ENCODE data around the gene SLC16A10.
"Not testable (repeated sequence)": the region's sequence is repeated elsewhere in the genome, so short reads cannot be mapped to it uniquely, and the experiment has no call there.

Gene SLC16A10

DNA sequence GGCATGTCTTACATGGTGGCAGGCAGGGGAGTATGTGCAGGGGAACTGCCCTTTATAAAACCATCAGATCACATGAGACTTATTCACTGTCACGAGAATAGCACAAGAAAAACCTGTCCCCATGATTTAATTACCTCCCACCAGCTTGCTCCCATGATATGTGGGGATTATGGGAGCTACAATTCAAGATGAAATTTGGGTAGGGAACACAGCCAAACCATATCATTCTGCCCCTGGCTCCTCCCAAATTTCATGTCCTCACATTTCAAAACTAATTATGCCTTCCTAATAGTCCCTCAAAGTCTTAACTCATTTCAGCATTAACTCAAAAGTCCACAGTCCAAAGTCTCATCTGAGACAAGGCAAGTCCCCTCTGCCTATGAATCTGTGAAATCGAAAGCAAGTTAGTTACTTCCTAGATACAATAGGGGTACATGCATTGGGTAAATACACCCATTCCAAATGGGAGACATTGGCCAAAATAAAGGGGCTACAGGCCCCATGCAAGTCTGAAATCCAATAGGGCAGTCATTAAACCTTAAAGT lies 102.4 kb downstream of the SLC16A10 start:
- DNase-seq: not testable (repeated sequence)

DNA sequence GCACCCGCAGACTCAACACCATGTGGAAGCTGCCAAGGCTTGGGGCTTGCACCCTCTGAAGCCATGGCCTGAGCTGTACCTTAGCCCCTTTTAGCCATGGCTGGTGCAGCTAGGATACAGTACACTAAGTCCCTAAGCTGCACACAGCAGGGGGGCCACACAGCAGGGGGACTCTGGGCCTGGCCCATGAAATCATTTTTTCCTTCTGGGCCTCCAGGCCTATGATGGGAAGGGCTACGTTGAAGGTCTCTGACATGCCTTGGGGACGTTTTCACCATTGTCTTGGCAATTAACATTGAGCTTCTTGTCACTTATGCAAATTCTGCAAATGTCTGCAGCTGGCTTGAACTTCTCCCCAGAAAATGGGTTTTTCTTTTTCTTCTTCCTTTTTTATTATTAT lies 103.3 kb downstream of the SLC16A10 start:
- DNase-seq: no peak

DNA sequence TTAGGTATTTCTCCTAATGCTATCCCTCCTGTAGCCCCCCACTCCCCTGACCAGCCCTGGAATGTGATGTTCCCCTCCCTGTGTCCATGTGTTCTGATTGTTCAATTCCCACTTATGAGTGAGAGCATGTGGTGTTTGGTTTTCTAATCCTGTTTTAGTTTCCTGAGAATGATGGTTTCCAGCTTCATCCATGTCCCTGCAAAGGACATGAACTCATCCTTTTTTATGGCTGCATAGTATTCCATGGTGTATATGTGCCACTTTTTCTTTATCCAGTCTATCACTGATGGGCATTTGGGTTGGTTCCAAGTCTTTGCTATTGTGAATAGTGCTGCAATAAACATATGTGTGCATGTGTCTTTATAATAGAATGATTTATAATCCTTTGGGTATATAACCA lies 103.8 kb downstream of the SLC16A10 start:
- DNase-seq: not testable (repeated sequence)

DNA sequence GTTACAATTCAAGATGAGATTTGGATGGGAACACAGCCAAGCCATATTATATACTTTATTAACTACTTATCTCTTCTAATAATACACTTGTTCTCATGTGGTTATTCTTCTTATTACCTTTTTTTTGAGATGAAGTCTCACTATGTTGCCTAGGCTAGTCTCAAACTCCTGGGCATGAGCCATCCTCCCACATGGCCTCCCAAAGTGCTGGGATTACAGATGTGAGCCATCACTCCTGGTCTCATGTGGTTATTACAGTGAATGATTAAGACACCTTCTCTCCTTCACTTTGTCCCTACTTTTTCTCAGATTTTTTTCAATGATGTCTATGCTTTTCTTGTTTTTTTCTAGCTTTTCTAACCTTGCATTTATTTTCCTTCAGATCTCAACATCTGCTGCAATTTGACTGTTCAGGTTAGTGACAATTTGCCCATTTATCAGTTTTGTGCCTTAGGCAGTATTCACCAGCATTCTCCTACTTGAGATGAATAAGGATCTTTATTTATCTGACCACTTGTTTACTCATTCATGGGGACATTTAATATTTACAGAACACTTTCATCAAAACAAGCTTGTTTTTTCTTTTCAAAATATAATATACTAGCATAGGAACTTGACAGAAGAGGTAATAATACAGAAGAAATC lies 105.7 kb downstream of the SLC16A10 start:
- DNase-seq: no peak

DNA sequence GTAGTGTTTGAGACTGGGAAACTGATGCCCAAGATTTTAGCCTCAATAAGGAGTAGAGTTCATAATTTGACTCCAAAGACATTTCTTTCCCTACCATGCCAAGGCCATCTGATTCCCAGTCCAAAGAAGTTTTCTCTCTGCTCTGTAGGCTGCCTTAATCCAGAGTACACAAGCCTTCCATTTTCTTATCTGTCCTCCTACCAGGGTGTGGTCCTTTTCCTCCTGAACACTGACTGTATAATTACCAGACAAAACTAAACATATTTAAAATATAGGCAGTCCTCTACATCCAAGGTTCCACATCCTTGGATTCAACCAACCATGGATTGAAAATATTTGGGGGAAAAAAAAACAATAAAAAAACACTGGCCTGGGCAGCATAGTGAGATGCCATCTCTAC lies 108.4 kb downstream of the SLC16A10 start:
- DNase-seq: no peak

DNA sequence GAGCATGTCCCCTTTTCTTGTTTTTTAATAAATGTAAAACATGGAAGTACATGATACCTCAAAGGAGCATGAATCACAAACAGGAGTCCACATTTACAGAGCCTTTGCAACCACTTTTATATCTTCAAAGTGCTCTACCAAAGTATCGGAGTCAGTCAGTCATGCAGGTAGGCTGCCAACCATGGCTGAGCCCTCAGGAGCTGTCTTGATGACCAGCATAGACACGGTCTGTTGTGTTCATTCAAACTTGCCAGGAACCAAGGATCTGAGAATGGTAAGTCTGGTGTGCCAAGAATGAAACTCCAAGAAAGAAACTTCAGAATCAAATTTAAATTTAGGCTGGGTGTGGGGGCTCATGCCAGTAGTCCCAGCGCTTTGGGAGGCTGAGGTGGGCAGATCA lies 111.5 kb downstream of the SLC16A10 start:
- no peak for DNase-seq

DNA sequence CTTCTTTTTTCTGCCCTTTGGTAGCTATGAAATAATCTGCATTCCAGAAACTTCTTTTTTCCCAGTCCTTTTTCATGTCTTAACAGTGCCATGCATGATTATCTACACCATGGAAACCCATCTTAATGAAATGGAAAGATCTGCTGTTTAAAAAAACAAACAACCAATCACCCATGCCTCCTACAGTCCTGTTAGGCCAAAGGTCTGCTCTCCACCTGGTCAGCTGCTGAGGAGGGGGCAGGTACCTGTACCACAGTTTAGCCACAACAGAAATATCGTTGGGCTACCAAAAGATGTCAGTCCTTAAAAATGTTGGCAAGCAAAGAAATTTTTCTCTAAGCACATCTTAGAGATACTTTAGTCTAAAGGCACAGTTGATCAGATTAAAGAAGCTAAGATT lies 112.6 kb downstream of the SLC16A10 start:
- no peak for DNase-seq

DNA sequence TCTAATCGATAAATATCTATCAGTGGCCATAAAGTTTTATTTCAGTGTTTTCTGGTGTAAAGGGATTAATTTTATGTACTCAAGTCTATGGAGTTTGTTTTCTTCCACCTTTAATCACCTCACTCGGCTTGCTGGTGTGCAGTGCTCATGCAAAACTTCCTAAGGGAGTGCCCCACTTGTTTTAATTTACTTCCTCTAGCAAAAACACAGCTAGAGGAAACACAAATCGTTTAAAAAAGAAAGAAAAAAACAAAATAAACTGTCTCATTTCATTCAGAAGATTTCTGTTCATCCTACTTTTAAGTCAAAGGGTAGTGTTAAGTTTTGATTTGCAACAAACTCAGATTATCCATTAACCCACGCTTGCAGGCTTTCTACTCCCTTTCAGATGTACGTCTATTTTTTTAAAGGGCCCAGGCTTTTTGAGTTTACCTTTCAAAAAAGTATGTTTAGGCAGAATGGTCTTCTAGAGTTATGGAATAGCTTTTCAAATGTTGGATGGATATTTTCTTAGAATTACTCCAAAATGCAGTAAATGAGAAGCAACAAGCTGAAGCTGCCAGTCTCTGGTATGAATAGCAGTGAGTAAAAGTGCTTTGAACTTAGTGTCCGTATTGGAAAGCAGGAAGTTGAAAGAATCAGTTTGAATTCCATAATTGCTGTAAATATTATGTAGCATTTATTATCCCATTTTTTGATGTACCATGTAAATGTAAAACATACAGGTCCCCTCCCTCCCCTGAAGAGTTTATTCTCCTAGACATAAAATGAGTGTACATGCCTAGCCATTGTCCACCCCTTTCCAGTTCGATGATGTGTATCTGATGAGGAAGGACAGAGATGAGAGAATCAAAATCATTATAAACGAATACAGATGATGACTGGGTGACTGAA lies 113.3 kb downstream of the SLC16A10 start:
- no peak for DNase-seq

DNA sequence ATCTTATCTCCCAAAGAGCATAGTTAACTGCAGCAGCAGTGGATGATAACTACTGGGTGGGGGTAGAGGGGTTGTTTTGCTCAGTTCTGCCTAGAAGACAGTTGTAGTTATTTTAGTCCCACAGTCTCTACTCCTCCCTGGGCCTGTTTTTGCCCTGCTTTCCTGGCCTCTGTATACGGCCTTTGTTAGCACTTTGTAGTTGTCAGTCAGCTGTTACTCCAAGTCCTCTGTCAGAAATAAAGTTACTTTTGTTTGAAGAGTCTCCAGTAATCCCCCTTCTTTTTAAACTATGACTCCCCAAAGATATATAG lies 113.9 kb downstream of the SLC16A10 start:
- no peak for DNase-seq

DNA sequence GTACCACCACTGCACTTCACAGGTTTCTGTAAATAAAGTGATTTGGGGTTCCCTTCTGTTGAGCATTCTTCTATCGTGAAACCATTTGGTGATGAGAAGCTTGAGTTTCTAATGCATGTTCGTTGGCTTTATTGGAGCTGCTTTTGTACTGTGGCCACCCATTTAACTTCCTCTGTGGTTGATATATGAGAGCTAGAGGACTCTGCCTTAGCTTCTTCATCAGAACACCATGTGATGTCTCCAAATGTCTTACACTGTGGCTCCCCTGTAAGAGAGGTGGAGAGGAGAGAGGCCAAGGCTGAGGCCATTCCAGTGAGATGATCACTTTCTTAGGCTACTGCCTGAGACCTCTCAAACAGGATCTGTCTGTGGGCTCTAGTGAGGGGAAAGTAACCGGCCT lies 114.5 kb downstream of the SLC16A10 start:
- no peak for DNase-seq

DNA sequence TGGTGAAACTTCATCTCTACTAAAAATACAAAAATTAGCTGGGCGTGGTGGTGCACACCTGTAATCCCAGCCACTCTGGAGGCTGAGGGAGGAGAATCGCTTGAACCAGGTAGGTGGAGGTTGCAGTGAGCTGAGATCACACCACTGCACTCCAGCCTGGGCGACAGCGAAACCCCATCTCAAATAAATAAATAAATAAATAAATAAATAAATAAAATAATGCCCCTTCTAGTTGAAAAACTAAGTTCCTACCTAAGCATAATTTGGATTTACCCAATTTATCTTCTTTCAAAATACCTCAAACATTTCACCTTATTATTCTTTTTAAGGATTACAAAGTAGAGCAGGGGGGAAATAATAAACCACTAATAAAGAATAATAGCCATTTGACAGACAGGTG lies 116.2 kb downstream of the SLC16A10 start:
- not testable (repeated sequence) for DNase-seq

DNA sequence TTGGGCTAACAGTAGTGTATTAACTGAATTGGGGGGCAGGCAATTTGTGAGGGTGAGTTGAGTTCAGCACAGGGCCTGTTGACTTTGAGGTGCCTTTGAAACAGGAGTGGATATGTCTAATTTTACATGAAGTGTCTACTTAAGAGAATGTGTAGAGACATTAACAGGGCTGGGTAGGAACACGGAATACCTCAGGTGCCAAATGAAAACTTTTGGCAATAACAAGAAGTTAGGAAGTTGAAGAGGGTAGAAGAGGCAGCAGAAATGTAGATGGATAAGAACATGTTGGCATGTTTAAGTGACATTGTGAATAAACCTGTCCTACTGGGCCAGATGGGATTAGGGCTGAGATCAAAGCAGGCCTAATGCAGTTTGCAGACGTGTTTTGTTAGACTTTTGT lies 117.0 kb downstream of the SLC16A10 start:
- no peak for DNase-seq

DNA sequence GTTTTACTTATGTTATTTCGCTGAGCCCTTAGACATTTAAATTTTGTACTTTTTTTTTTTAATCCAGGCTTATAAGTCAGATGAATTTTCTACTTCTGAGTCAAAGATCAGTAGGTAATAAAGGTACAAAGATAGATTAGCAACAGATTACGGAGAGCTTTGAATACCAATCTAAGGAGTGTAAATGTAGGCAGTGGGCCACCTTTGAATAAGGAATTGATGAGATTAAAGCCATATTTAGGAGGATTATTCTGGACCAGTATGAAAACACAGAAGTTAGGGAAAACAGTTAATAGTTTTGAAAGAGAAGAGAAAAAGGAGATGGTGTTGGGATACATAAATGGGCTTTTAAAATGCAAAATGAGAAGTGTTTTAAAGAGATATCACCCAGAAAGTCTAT lies 117.6 kb downstream of the SLC16A10 start:
- DNase-seq: no peak

DNA sequence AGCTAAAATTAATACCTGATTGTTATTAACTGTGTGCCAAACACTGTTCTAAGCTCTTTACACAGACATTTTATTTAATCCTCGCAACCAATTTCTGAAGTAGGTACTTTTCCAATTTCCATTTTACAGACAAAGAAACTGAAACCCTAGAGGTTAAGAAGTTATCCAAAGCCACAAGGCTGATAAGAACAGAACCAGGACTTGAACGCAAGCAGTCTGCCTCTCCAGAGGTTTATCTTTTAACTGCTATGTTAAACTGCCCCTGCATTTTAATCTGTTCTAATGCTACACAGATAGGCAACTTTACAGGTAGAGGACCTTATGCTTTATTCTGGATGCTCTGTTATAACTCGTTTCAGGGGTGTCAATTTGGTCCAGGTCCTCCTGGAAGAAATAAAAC lies 118.2 kb downstream of the SLC16A10 start:
- no peak for DNase-seq

DNA sequence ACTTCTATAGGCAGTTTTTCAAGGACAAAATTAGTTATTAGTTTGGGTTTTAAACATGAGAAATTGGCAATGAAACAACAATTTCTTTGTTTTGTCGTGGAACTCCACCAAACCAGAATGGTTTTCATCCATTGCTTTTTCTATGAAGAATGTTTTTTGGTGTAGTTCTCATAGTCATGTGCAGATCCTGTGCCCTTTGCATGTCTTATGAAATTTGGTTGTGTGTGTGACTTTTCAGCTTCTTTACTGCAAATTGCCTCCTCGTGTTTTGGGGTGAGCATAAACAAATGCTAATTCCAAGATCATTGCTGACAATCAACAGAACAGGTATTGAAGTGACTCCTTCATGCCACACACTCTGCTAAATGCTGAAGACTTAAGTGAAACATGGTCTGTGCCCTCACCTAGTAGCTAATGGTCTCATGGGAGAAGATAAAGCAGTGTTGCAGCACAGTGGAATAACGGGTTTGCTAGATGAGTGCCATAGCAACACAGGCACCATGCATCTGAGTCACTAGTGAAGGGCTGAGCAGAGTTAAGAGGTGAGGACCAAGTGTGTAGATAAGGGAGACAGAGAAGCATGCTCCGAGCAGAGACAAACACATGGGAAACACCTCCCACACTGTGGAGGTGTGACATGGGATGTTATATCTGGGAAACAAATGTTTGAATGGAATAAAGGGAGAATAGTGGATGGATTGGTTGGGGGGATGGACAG lies 120.0 kb downstream of the SLC16A10 start:
- no peak for DNase-seq

DNA sequence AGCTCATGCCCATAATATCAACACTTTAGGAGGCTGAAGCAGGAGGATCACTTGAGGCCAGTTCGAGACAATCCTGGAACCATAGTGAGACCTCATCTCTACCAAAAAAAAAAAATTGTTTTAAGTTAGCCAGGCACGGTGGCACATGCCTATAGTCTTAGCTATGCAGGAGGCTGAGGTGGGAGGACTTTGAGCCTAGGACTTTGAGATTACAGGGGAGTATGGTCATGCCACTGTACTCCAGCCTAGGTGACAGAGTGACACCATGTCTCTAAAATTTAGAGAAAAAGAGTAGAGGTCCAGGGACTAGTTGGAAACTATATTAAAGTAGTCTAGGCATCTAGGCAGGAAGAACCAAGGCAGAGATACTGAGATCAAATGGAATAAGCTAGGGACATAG lies 121.6 kb downstream of the SLC16A10 start:
- no peak for DNase-seq

DNA sequence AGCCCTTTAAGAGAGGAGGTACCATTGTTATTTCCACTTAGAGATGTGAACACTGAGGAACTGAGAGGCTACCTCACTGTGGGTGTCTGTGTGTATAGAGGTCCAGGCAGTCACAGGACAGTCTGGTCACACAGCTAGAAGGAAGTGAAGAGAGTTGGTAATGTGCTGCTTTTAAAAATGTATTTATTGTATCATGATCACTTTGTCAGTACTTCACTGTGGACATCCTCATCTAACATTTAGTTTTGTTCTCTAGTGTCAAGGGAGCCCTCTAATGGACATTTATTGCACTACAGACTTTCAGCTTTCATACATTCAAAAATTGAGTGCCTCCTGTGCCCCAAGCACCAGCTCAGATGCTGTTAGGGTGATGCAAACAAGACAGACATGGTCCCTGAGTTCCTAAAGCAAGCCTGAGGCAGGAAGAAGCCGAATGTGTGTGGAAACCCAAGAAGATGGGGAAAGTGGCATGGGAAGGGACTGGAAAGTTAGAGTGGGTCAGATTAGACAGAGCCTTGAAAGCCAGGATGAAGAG lies 123.0 kb downstream of the SLC16A10 start:
- DNase-seq: peak; percentile 57

DNA sequence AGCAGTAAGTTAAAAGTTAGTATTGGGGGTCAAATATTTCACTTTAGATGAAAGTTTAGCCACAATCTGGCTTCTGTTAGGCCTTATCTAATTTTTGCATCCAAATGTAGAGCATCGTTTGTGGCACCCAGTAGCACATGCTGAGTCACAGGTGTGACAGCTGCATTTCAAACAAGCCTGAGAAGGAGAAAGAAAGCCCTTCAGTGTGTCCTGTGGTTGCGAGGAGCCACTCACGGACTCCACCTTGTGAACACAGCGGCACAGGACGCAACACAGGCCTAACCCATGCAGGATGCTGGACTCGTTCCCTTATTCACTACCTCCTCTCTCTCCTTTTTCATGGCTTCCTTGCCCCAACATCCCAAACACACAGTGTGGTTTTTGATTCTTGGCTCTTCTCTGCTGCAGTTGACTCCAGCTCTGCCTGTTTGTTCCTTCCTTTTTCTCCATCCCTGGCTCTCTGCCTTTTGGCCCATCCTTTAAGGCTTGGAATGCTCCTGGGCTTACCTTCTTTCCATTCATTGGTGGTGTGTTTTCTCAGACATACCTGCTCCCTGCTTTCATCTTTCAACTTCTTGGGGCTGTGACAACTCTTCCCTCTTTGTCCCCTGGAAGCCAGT lies 124.2 kb downstream of the SLC16A10 start:
- no peak for DNase-seq

DNA sequence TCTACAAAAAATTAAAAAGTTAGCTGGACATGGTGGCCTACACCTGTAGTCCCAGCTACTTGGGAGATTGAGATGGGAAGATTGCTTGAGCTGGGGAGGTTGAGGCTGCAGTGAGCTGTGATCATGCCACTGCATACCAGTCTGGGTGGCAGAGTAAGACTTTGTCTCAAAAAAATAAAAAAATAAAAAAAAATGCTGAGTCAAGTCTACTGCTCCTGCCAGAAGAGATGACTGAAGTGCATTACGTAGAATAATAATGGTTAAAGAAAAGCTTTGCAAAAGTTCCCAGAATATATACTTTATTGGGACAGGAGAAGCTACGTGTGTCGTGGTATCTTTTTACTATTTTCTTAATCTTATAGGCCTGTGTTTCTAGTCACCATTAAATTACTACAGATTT lies 125.3 kb downstream of the SLC16A10 start:
- DNase-seq: no peak

DNA sequence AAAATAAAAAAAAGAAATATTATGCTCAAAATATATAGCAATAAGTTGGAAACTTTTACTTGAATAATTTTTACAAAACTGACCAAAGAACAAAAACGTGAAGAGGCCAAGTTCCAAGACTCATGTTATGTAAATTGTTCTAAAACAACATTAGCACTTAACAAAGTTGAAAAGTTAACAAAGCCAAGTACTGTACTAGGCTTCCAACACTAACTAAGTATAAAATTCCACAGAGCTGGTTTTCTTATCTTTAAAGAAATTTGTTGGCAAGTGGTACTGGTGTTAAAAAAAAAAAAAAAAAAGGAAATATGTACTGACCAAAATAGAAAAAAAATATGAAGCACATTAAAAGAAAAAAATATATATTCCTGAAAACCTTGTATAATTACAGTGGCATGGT lies 127.8 kb downstream of the SLC16A10 start:
- no peak for DNase-seq

DNA sequence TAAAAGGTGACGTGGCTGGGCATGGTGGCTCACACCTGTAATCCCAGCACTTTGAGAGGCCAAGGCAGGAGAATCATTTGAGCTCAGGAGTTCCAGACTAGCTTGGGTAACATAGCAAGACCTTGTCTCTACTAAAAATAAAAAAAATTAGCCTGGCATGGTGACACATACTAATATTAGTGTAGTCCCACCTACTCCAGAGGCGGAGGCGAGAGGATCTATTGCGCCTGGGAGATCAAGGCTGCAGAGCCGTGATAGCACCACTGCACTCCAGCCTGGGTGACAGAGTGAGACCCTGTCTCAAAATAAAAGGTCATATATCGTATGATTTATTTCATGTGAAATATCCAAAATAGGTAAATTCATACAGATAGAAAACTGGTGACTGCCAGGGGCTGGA lies 132.5 kb downstream of the SLC16A10 start:
- no peak for DNase-seq

DNA sequence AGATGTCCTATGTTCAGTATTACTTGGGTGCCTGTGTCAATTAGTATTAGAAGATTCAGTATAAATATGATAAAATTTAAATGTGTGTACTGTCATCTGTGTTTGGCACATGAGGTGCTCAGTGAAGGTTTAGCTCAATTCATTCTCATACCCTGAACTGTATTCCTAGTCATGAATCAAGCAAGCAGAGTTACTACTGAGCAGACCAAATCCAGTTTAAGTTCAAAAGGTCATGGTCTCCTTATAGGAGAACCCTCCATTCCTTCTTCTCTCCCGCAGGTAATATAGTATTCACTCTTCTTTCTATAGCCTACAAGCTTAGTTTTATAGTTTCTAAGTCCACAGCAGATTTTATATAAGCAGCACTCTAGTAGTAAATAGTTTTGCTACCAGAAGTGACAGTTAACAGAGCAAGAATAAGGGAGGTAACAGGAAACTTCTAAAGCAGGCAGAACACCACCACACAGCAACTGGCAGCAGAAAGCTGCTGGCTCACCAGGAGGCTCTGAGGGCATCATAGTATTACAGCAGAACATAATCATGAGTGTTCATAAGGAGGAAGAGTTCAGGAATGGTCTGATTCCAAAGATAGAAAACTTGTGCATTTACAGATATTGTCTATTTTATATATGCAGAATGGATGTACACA lies 133.2 kb downstream of the SLC16A10 start:
- DNase-seq: no peak

DNA sequence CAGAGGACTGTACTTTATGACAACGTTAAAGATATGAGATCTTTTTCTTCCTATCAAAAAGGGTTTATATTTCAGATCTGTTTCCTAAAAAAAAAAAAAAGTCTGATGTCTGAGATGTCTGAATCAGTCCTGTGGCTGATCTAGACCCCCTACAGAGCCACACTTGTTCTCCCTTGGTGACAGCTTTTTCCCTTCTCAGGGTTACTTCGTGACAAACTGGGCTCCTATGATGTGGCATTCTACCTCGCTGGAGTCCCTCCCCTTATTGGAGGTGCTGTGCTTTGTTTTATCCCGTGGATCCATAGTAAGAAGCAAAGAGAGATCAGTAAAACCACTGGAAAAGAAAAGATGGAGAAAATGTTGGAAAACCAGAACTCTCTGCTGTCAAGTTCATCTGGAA lies 134.5 kb downstream of the SLC16A10 start:
- DNase-seq: no peak
